IPS-20b (cell line): ENCODE measurements around the gene MMEL1.

Experiments used
- H3K27ac ChIP-seq: one replicate; pipeline ENCODE4 v1.5.1; 2013; ENCODE audit warnings: low read length
- H3K27me3 ChIP-seq: 2 replicates; pipeline ENCODE4 v1.6.1; 2013; ENCODE audit warnings: mild to moderate bottlenecking, low read length, inconsistent platforms; ENCODE audit not compliant: insufficient read depth
- H3K36me3 ChIP-seq: 2 replicates; pipeline ENCODE4 v1.6.1; 2013; ENCODE audit warnings: low read depth, mild to moderate bottlenecking, inconsistent platforms, low read length, moderate library complexity; ENCODE audit not compliant: insufficient read depth
- H3K4me1 ChIP-seq: 2 replicates; pipeline ENCODE4 v1.6.1; 2013; ENCODE audit warnings: mild to moderate bottlenecking, control low read depth, inconsistent platforms, low read length, moderate library complexity; ENCODE audit not compliant: insufficient read depth
- H3K4me3 ChIP-seq: 2 replicates; pipeline ENCODE4 v1.5.1; 2013; ENCODE audit warnings: mild to moderate bottlenecking, low read length, inconsistent platforms
- H3K9ac ChIP-seq: 2 replicates; pipeline ENCODE4 v1.6.1; 2013; ENCODE audit warnings: low read depth, mild to moderate bottlenecking, inconsistent platforms, low read length, moderate library complexity
- H3K9me3 ChIP-seq: 2 replicates; pipeline ENCODE4 v1.6.1; 2013; ENCODE audit warnings: mild to moderate bottlenecking, low read depth, low read length, inconsistent platforms; ENCODE audit not compliant: insufficient read depth

Gene MMEL1

GRCh38 chr1:2641381-2642130, 8.7 kb upstream of the MMEL1 start:
- no peaks in the 10 kb centered on the region for H3K36me3 ChIP-seq
- H3K9me3 ChIP-seq = peaks cover 11% of the 10 kb centered on the region; the same call in 1 of the 2 replicates
- peak overlapping the region; percentile 75 for H3K4me3 ChIP-seq
- peak overlapping the region; percentile 80; the same call in 1 of the 2 replicates for H3K9ac ChIP-seq
- no peaks in the 10 kb centered on the region for H3K4me1 ChIP-seq
- H3K27ac ChIP-seq = no peak overlapping the region
- peaks cover 40% of the 10 kb centered on the region for H3K27me3 ChIP-seq

- H3K27me3 ChIP-seq = peaks cover 43% of the 10 kb centered on the region
- H3K27ac ChIP-seq = no peak overlapping the region
- no peak overlapping the region for H3K4me3 ChIP-seq
- H3K9ac ChIP-seq = no peak overlapping the region
- H3K36me3 ChIP-seq = no peaks in the 10 kb centered on the region
- peaks cover 8% of the 10 kb centered on the region; the same call in 1 of the 2 replicates for H3K9me3 ChIP-seq
- H3K4me1 ChIP-seq = no peaks in the 10 kb centered on the region
These were observed 7.8 kb upstream of the MMEL1 start for GRCh38 chr1:2640626-2641025.

- no peak overlapping the region for H3K9ac ChIP-seq
- H3K27me3 ChIP-seq = peaks cover 43% of the 10 kb centered on the region
- H3K9me3 ChIP-seq = peaks cover 8% of the 10 kb centered on the region; the same call in 1 of the 2 replicates
- no peak overlapping the region for H3K4me3 ChIP-seq
- no peak overlapping the region for H3K27ac ChIP-seq
- H3K4me1 ChIP-seq = no peaks in the 10 kb centered on the region
- no peaks in the 10 kb centered on the region for H3K36me3 ChIP-seq
These were observed 7.0 kb upstream of the MMEL1 start for GRCh38 chr1:2639607-2640521.

- peaks cover 8% of the 10 kb centered on the region; the same call in 1 of the 2 replicates for H3K9me3 ChIP-seq
- no peaks in the 10 kb centered on the region for H3K4me1 ChIP-seq
- no peak overlapping the region for H3K27ac ChIP-seq
- no peak overlapping the region for H3K4me3 ChIP-seq
- H3K9ac ChIP-seq = no peak overlapping the region
- no peaks in the 10 kb centered on the region for H3K36me3 ChIP-seq
- H3K27me3 ChIP-seq = peaks cover 43% of the 10 kb centered on the region
These were observed 6.4 kb upstream of the MMEL1 start for GRCh38 chr1:2639203-2639602.

GRCh38 chr1:2638466-2639115, 5.8 kb upstream of the MMEL1 start:
- Histone ChIP-seq H3K27me3 (peaks cover 37% of the 10 kb centered on the region), H3K9me3 (peaks cover 8% of the 10 kb centered on the region; the same call in 1 of the 2 replicates), H3K4me3 (no peak overlapping the region)

GRCh38 chr1:2637442-2638145, 4.8 kb upstream of the MMEL1 start:
- Histone ChIP-seq H3K9ac (no peak overlapping the region), H3K4me1 (peaks cover 7% of the 10 kb centered on the region), H3K9me3 (peaks cover 8% of the 10 kb centered on the region; the same call in 1 of the 2 replicates), H3K27ac (no peak overlapping the region), H3K27me3 (peaks cover 37% of the 10 kb centered on the region), H3K36me3 (no peaks in the 10 kb centered on the region), H3K4me3 (no peak overlapping the region)

More at GRCh38 chr1:2638466-2639115, 5.8 kb upstream of the MMEL1 start:
- Histone ChIP-seq H3K9ac (no peak overlapping the region), H3K4me1 (no peaks in the 10 kb centered on the region), H3K36me3 (no peaks in the 10 kb centered on the region), H3K27ac (no peak overlapping the region)

- Histone ChIP-seq H3K4me1 (peaks cover 12% of the 10 kb centered on the region), H3K9me3 (peaks cover 8% of the 10 kb centered on the region; the same call in 1 of the 2 replicates), H3K4me3 (no peak overlapping the region), H3K9ac (no peak overlapping the region), H3K27ac (no peak overlapping the region), H3K27me3 (peaks cover 37% of the 10 kb centered on the region), H3K36me3 (no peaks in the 10 kb centered on the region)
These were observed 3.9 kb upstream of the MMEL1 start for GRCh38 chr1:2636733-2637132.

GRCh38 chr1:2635361-2636010, 2.7 kb upstream of the MMEL1 start:
- H3K27me3 ChIP-seq = peaks cover 47% of the 10 kb centered on the region
- H3K36me3 ChIP-seq = no peaks in the 10 kb centered on the region
- H3K27ac ChIP-seq = no peak overlapping the region
- no peak overlapping the region for H3K9ac ChIP-seq
- H3K4me3 ChIP-seq = no peak overlapping the region
- H3K9me3 ChIP-seq = peaks cover 8% of the 10 kb centered on the region; the same call in 1 of the 2 replicates
- peaks cover 12% of the 10 kb centered on the region for H3K4me1 ChIP-seq

- Histone ChIP-seq H3K27me3 (peaks cover 52% of the 10 kb centered on the region), H3K9me3 (peaks cover 8% of the 10 kb centered on the region; the same call in 1 of the 2 replicates), H3K9ac (no peak overlapping the region), H3K4me1 (peaks cover 12% of the 10 kb centered on the region), H3K27ac (no peak overlapping the region), H3K4me3 (no peak overlapping the region), H3K36me3 (no peaks in the 10 kb centered on the region)
These were observed 1.2 kb upstream of the MMEL1 start for GRCh38 chr1:2633936-2634491.

GRCh38 chr1:2633366-2633935, 635 bp upstream of the MMEL1 start:
- Histone ChIP-seq H3K36me3 (no peaks in the 10 kb centered on the region), H3K9ac (no peak overlapping the region), H3K27ac (no peak overlapping the region), H3K9me3 (peaks cover 8% of the 10 kb centered on the region; the same call in 1 of the 2 replicates), H3K4me3 (no peak overlapping the region), H3K4me1 (peaks cover 12% of the 10 kb centered on the region), H3K27me3 (peaks cover 52% of the 10 kb centered on the region)
